ENCODE measurements around the gene GRAP2.

Gene GRAP2

GRCh38 chr22:39979048-39979447 lies 78.2 kb downstream of the GRAP2 start:
- Histone ChIP-seq H3K4me1 (ENCODE audit: insufficient read depth, insufficient read length) (no peaks in the 10 kb centered on the region), H3K27me3 (ENCODE audit: insufficient read depth, insufficient read length) (peaks cover 4% of the 10 kb centered on the region), H3K36me3 (ENCODE audit: insufficient read depth, insufficient read length, low read length) (no peaks in the 10 kb centered on the region), H3K9ac (ENCODE audit: insufficient read length, low read depth) (no peak overlapping the region), H3K9me3 (ENCODE audit: insufficient read depth, low read length) (no peaks in the 10 kb centered on the region), H3K4me3 (ENCODE audit: insufficient read length, low read depth) (no peak overlapping the region)
- no peak for DNase-seq (ENCODE audit: low read depth, low spot score)
- TF ChIP-seq YY1 (IDR thresholded peaks at IDR 0.05; ENCODE audit: insufficient read depth, insufficient read length) (no peak), ZNF274 (IDR thresholded peaks at IDR 0.05; ENCODE audit: low read depth, low read length) (no peak)

DNA sequence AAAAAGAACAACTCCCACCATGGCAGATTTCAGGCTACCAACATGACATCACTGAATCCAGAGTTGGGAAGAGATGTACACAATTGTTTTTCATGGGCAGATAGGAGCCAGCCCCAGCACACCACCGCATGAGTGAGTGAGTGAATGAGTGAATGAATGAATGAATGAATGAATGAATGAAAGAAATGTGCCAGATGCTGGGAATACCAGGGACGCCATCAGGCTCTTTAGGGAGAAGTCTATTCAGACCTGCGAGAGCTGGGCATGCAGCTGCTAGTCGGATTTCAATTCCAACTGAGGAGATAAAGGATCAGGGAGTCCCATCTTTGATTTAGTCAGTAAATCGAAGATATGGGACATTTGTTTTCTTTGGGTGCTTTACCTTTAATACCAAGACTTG lies 78.6 kb downstream of the GRAP2 start:
- no peak for DNase-seq (ENCODE audit: low read depth, low spot score)
- Histone ChIP-seq H3K4me3 (ENCODE audit: insufficient read length, low read depth) (no peak overlapping the region), H3K9ac (ENCODE audit: insufficient read length, low read depth) (no peak overlapping the region), H3K4me1 (ENCODE audit: insufficient read depth, insufficient read length) (no peaks in the 10 kb centered on the region), H3K27me3 (ENCODE audit: insufficient read depth, insufficient read length) (peaks cover 4% of the 10 kb centered on the region), H3K36me3 (ENCODE audit: insufficient read depth, insufficient read length, low read length) (no peaks in the 10 kb centered on the region), H3K9me3 (ENCODE audit: insufficient read depth, low read length) (no peaks in the 10 kb centered on the region)
- no peak for TF ChIP-seq ZNF274 (IDR thresholded peaks at IDR 0.05; ENCODE audit: low read depth, low read length)
- no peak for TF ChIP-seq SUZ12 (IDR thresholded peaks at IDR 0.05; ENCODE audit: extremely low read depth, insufficient read depth, insufficient read length)
- no peak for TF ChIP-seq YY1 (IDR thresholded peaks at IDR 0.05; ENCODE audit: insufficient read depth, insufficient read length)

- H3K9ac ChIP-seq (ENCODE audit: insufficient read length, low read depth) = no peak overlapping the region
- no peaks in the 10 kb centered on the region for H3K36me3 ChIP-seq (ENCODE audit: insufficient read depth, insufficient read length, low read length)
- TF ChIP-seq SUZ12 (IDR thresholded peaks at IDR 0.05; ENCODE audit: extremely low read depth, insufficient read depth, insufficient read length) (no peak), ZNF274 (IDR thresholded peaks at IDR 0.05; ENCODE audit: low read depth, low read length) (no peak), YY1 (IDR thresholded peaks at IDR 0.05; ENCODE audit: insufficient read depth, insufficient read length) (no peak)
- H3K27me3 ChIP-seq (ENCODE audit: insufficient read depth, insufficient read length) = peaks cover 9% of the 10 kb centered on the region
- no peaks in the 10 kb centered on the region for H3K4me1 ChIP-seq (ENCODE audit: insufficient read depth, insufficient read length)
- no peak for DNase-seq (ENCODE audit: low read depth, low spot score)
- H3K4me3 ChIP-seq (ENCODE audit: insufficient read length, low read depth) = no peak overlapping the region
- H3K9me3 ChIP-seq (ENCODE audit: insufficient read depth, low read length) = no peaks in the 10 kb centered on the region
Measured at GRCh38 chr22:39980596-39980995, 79.7 kb downstream of the GRAP2 start.

- no peaks in the 10 kb centered on the region for H3K9me3 ChIP-seq (ENCODE audit: insufficient read depth, low read length)
- no peak for TF ChIP-seq SUZ12 (IDR thresholded peaks at IDR 0.05; ENCODE audit: extremely low read depth, insufficient read depth, insufficient read length)
- TF ChIP-seq ZNF274 (IDR thresholded peaks at IDR 0.05; ENCODE audit: low read depth, low read length) = no peak
- TF ChIP-seq YY1 (IDR thresholded peaks at IDR 0.05; ENCODE audit: insufficient read depth, insufficient read length) = no peak
- H3K36me3 ChIP-seq (ENCODE audit: insufficient read depth, insufficient read length, low read length) = no peaks in the 10 kb centered on the region
- no peak for DNase-seq (ENCODE audit: low read depth, low spot score)
- no peak overlapping the region for H3K9ac ChIP-seq (ENCODE audit: insufficient read length, low read depth)
- H3K27me3 ChIP-seq (ENCODE audit: insufficient read depth, insufficient read length) = peaks cover 19% of the 10 kb centered on the region
- H3K4me1 ChIP-seq (ENCODE audit: insufficient read depth, insufficient read length) = no peaks in the 10 kb centered on the region
- H3K4me3 ChIP-seq (ENCODE audit: insufficient read length, low read depth) = no peak overlapping the region
Measured at GRCh38 chr22:39983346-39983745, 82.5 kb downstream of the GRAP2 start.

DNA sequence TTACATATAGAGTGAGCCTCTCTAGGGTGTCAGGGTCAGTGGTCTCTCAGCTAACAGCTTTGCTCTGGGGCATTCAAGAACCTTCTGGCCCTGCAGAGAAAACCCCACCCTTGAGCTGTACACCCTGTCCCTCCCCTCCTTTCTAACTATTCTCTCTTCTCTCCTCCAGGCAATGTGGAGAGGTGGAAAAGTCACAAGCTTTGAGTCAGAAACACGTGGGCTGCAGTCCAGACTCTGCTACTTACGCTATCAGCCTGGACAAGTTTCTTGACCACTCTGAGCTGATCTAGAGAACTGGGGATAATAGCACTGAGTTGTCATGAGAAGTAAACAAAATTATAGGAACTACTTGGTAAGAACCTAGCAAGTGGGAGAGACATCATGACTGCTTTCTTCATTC lies 83.1 kb downstream of the GRAP2 start:
- TF ChIP-seq ZNF274 (IDR thresholded peaks at IDR 0.05; ENCODE audit: low read depth, low read length) (no peak), YY1 (IDR thresholded peaks at IDR 0.05; ENCODE audit: insufficient read depth, insufficient read length) (no peak), SUZ12 (IDR thresholded peaks at IDR 0.05; ENCODE audit: extremely low read depth, insufficient read depth, insufficient read length) (no peak)
- H3K9me3 ChIP-seq (ENCODE audit: insufficient read depth, low read length) = no peaks in the 10 kb centered on the region
- no peak for DNase-seq (ENCODE audit: low read depth, low spot score)
- peaks cover 5% of the 10 kb centered on the region for H3K4me1 ChIP-seq (ENCODE audit: insufficient read depth, insufficient read length)
- no peak overlapping the region for H3K4me3 ChIP-seq (ENCODE audit: insufficient read length, low read depth)
- H3K9ac ChIP-seq (ENCODE audit: insufficient read length, low read depth) = no peak overlapping the region
- peaks cover 24% of the 10 kb centered on the region for H3K27me3 ChIP-seq (ENCODE audit: insufficient read depth, insufficient read length)
- no peaks in the 10 kb centered on the region for H3K36me3 ChIP-seq (ENCODE audit: insufficient read depth, insufficient read length, low read length)

DNA sequence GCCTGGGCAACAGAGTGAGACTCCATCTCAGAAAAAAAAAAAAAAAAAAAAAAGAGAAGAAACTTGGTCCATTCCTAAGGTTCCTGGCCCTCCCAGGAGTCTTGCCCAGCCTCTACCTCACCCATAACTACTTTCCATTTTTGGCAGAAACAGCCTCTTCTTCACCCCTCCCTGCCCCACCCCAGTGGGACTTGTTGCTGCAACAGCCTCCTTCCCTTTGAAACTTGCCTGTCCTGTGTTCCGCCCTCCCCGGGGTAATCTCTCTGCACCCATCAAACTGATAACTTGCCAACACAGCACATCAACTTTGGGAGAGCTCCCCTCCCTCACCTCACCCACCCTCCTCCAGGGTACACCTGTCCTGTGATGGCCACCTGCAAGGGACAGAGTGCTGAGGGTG lies 83.9 kb downstream of the GRAP2 start:
- no peak overlapping the region for H3K4me3 ChIP-seq (ENCODE audit: insufficient read length, low read depth)
- no peak overlapping the region for H3K9ac ChIP-seq (ENCODE audit: insufficient read length, low read depth)
- no peaks in the 10 kb centered on the region for H3K36me3 ChIP-seq (ENCODE audit: insufficient read depth, insufficient read length, low read length)
- peaks cover 5% of the 10 kb centered on the region for H3K4me1 ChIP-seq (ENCODE audit: insufficient read depth, insufficient read length)
- no peak for DNase-seq (ENCODE audit: low read depth, low spot score)
- TF ChIP-seq ZNF274 (IDR thresholded peaks at IDR 0.05; ENCODE audit: low read depth, low read length) = no peak
- no peaks in the 10 kb centered on the region for H3K9me3 ChIP-seq (ENCODE audit: insufficient read depth, low read length)
- H3K27me3 ChIP-seq (ENCODE audit: insufficient read depth, insufficient read length) = peaks cover 31% of the 10 kb centered on the region

- H3K36me3 ChIP-seq (ENCODE audit: insufficient read depth, insufficient read length, low read length) = no peaks in the 10 kb centered on the region
- H3K4me1 ChIP-seq (ENCODE audit: insufficient read depth, insufficient read length) = peaks cover 5% of the 10 kb centered on the region
- no peak for DNase-seq (ENCODE audit: low read depth, low spot score)
- TF ChIP-seq SUZ12 (IDR thresholded peaks at IDR 0.05; ENCODE audit: extremely low read depth, insufficient read depth, insufficient read length) = no peak
- H3K4me3 ChIP-seq (ENCODE audit: insufficient read length, low read depth) = no peak overlapping the region
- peaks cover 35% of the 10 kb centered on the region for H3K27me3 ChIP-seq (ENCODE audit: insufficient read depth, insufficient read length)
- H3K9ac ChIP-seq (ENCODE audit: insufficient read length, low read depth) = no peak overlapping the region
- H3K9me3 ChIP-seq (ENCODE audit: insufficient read depth, low read length) = no peaks in the 10 kb centered on the region
Measured at GRCh38 chr22:39985383-39986035, 84.6 kb downstream of the GRAP2 start.
